HG02943 (cell line): ENCODE measurements around the gene PSG7.
"Not testable (repeated sequence)": the region's sequence is repeated elsewhere in the genome, so short reads cannot be mapped to it uniquely, and the experiment has no call there.

ENCODE experiments used
- ATAC-seq: cut with Tn5 transposase; IDR thresholded peaks from one replicate; pipeline ENCODE4 v1.9.1; 2021; ENCODE audit warnings: mild to moderate bottlenecking, low read depth, moderate library complexity; ENCODE audit not compliant: unreplicated experiment

The PSG7 gene

GRCh38 chr19:42917634-42918033 is 19.4 kb downstream of the PSG7 start, which contains the start of gene PSG6:
PSG6 (minus strand) TSS chr19:42917894; CDS start chr19:42917792, 102 bp downstream.
- not testable (repeated sequence) for ATAC-seq

GRCh38 chr19:42916931-42917330 is 20.1 kb downstream of the PSG7 start:
- not testable (repeated sequence) for ATAC-seq

- not testable (repeated sequence) for ATAC-seq
Measured at GRCh38 chr19:42913516-42913915, 23.5 kb downstream of the PSG7 start.

GRCh38 chr19:42912941-42913340 is 24.1 kb downstream of the PSG7 start:
- ATAC-seq, result not testable (repeated sequence)

GRCh38 chr19:42911731-42912130 is 25.3 kb downstream of the PSG7 start:
- not testable (repeated sequence) for ATAC-seq

- not testable (repeated sequence) for ATAC-seq
Measured at GRCh38 chr19:42906162-42906561, 30.8 kb downstream of the PSG7 start.

GRCh38 chr19:42900561-42900960 is 36.4 kb downstream of the PSG7 start:
- ATAC-seq, result not testable (repeated sequence)

GRCh38 chr19:42899674-42900073 is 37.3 kb downstream of the PSG7 start:
- not testable (repeated sequence) for ATAC-seq

- ATAC-seq, result not testable (repeated sequence)
Measured at GRCh38 chr19:42899110-42899509, 37.9 kb downstream of the PSG7 start.

GRCh38 chr19:42898656-42899055 is 38.4 kb downstream of the PSG7 start:
- ATAC-seq, result not testable (repeated sequence)

GRCh38 chr19:42897729-42898128 is 39.3 kb downstream of the PSG7 start:
- ATAC-seq, result not testable (repeated sequence)

- not testable (repeated sequence) for ATAC-seq
Measured at GRCh38 chr19:42890446-42890845, 46.6 kb downstream of the PSG7 start.

GRCh38 chr19:42887876-42888445 is 49.0 kb downstream of the PSG7 start:
- ATAC-seq, result not testable (repeated sequence)

- ATAC-seq, result not testable (repeated sequence)
Measured at GRCh38 chr19:42882730-42883129, 54.3 kb downstream of the PSG7 start.

- not testable (repeated sequence) for ATAC-seq
Measured at GRCh38 chr19:42882010-42882409, 55.0 kb downstream of the PSG7 start.

- ATAC-seq, result not testable (repeated sequence)
Measured at GRCh38 chr19:42881279-42881678, 55.7 kb downstream of the PSG7 start.

- ATAC-seq, result not testable (repeated sequence)
Measured at GRCh38 chr19:42880621-42881020, 56.4 kb downstream of the PSG7 start.

- no peak for ATAC-seq
Measured at GRCh38 chr19:42879613-42880012, 57.4 kb downstream of the PSG7 start, which contains the start of gene PSG1. PSG1 (minus strand) TSS chr19:42879713; CDS start chr19:42879581, 132 bp downstream.

- ATAC-seq, result not testable (repeated sequence)
Measured at GRCh38 chr19:42876596-42876995, 60.4 kb downstream of the PSG7 start.

GRCh38 chr19:42875881-42876280 is 61.1 kb downstream of the PSG7 start:
- ATAC-seq, result not testable (repeated sequence)

GRCh38 chr19:42874901-42875813 is 61.9 kb downstream of the PSG7 start:
- not testable (repeated sequence) for ATAC-seq
